Measurements from ENCODE around the gene RNF13.
"Not testable (repeated sequence)": the region's sequence is repeated elsewhere in the genome, so short reads cannot be mapped to it uniquely, and the experiment has no call there.

The RNF13 gene

GRCh38 chr3:149839896-149840295, 26.9 kb downstream of the RNF13 start:
- DNase-seq (ENCODE audit: low read depth), result no peak

- DNase-seq (ENCODE audit: low read depth), result no peak
Measured at GRCh38 chr3:149843502-149843901, 30.5 kb downstream of the RNF13 start.

- DNase-seq (ENCODE audit: low read depth), result no peak
Measured at GRCh38 chr3:149844091-149844490, 31.1 kb downstream of the RNF13 start.

- DNase-seq (ENCODE audit: low read depth), result no peak
Measured at GRCh38 chr3:149845570-149846244, 32.7 kb downstream of the RNF13 start.

- no peak for DNase-seq (ENCODE audit: low read depth)
Measured at GRCh38 chr3:149848238-149848637, 35.2 kb downstream of the RNF13 start.

GRCh38 chr3:149848688-149849087, 35.7 kb downstream of the RNF13 start:
- no peak for DNase-seq (ENCODE audit: low read depth)

- no peak for DNase-seq (ENCODE audit: low read depth)
Measured at GRCh38 chr3:149850787-149851584, 38.0 kb downstream of the RNF13 start.

GRCh38 chr3:149858911-149859310, 45.9 kb downstream of the RNF13 start:
- no peak for DNase-seq (ENCODE audit: low read depth)

GRCh38 chr3:149860881-149861280, 47.9 kb downstream of the RNF13 start:
- DNase-seq (ENCODE audit: low read depth), result no peak

- no peak for DNase-seq (ENCODE audit: low read depth)
Measured at GRCh38 chr3:149867563-149867962, 54.5 kb downstream of the RNF13 start.

GRCh38 chr3:149871855-149872254, 58.8 kb downstream of the RNF13 start:
- no peak for DNase-seq (ENCODE audit: low read depth)

GRCh38 chr3:149872589-149872988, 59.6 kb downstream of the RNF13 start:
- no peak for DNase-seq (ENCODE audit: low read depth)

- DNase-seq (ENCODE audit: low read depth), result no peak
Measured at GRCh38 chr3:149877668-149878067, 64.7 kb downstream of the RNF13 start.

GRCh38 chr3:149879872-149880271, 66.9 kb downstream of the RNF13 start:
- peak; percentile 49 for DNase-seq (ENCODE audit: low read depth)

GRCh38 chr3:149881879-149882278, 68.9 kb downstream of the RNF13 start:
- no peak for DNase-seq (ENCODE audit: low read depth)

- no peak for DNase-seq (ENCODE audit: low read depth)
Measured at GRCh38 chr3:149883134-149883533, 70.1 kb downstream of the RNF13 start.

GRCh38 chr3:149883860-149884259, 70.8 kb downstream of the RNF13 start:
- not testable (repeated sequence) for DNase-seq (ENCODE audit: low read depth)

- not testable (repeated sequence) for DNase-seq (ENCODE audit: low read depth)
Measured at GRCh38 chr3:149884848-149885247, 71.8 kb downstream of the RNF13 start.

- DNase-seq (ENCODE audit: low read depth), result no peak
Measured at GRCh38 chr3:149886957-149887356, 73.9 kb downstream of the RNF13 start.

GRCh38 chr3:149891621-149892020, 78.6 kb downstream of the RNF13 start:
- no peak for DNase-seq (ENCODE audit: low read depth)

GRCh38 chr3:149892371-149892770, 79.4 kb downstream of the RNF13 start:
- DNase-seq (ENCODE audit: low read depth), result no peak

- DNase-seq (ENCODE audit: low read depth), result no peak
Measured at GRCh38 chr3:149894205-149894604, 81.2 kb downstream of the RNF13 start.

- no peak for DNase-seq (ENCODE audit: low read depth)
Measured at GRCh38 chr3:149895339-149895738, 82.3 kb downstream of the RNF13 start.

- no peak for DNase-seq (ENCODE audit: low read depth)
Measured at GRCh38 chr3:149895769-149896168, 82.8 kb downstream of the RNF13 start.

Measured in fibroblast of the conjunctiva (primary cell).